Measurements from ENCODE around the gene HS3ST4.
"Not testable (repeated sequence)": the region's sequence is repeated elsewhere in the genome, so short reads cannot be mapped to it uniquely, and the experiment has no call there.

HS3ST4 gene

GRCh38 chr16:25751230-25751835, 59.6 kb downstream of the HS3ST4 start:
- Mint-ChIP-seq H3K4me1 (ENCODE audit: low read depth) (no peaks in the 10 kb centered on the region), H3K4me3 (no peak overlapping the region), H3K27ac (no peak overlapping the region), H3K27me3 (no peaks in the 10 kb centered on the region), H3K36me3 (ENCODE audit: low read depth) (no peaks in the 10 kb centered on the region), H3K9me3 (peaks cover 9% of the 10 kb centered on the region)
- intact Hi-C loops (cut with micrococcal nuclease) = no loop called here

- Mint-ChIP-seq H3K36me3 (ENCODE audit: low read depth) (no peaks in the 10 kb centered on the region), H3K4me1 (ENCODE audit: low read depth) (no peaks in the 10 kb centered on the region), H3K9me3 (no peaks in the 10 kb centered on the region), H3K4me3 (no peak overlapping the region), H3K27me3 (no peaks in the 10 kb centered on the region), H3K27ac (no peak overlapping the region)
- intact Hi-C loops (cut with micrococcal nuclease) = no loop called here
These were observed 72.7 kb downstream of the HS3ST4 start for GRCh38 chr16:25764466-25764865.

- intact Hi-C loops (cut with micrococcal nuclease) = no loop called here
- Mint-ChIP-seq H3K27ac (no peak overlapping the region), H3K9me3 (no peaks in the 10 kb centered on the region), H3K4me3 (no peak overlapping the region), H3K4me1 (ENCODE audit: low read depth) (no peaks in the 10 kb centered on the region), H3K36me3 (ENCODE audit: low read depth) (no peaks in the 10 kb centered on the region), H3K27me3 (no peaks in the 10 kb centered on the region)
These were observed 79.5 kb downstream of the HS3ST4 start for GRCh38 chr16:25771216-25771615.

GRCh38 chr16:25771812-25772568, 80.2 kb downstream of the HS3ST4 start:
- intact Hi-C loops (cut with micrococcal nuclease) = no loop called here
- H3K4me1 Mint-ChIP-seq (ENCODE audit: low read depth) = no peaks in the 10 kb centered on the region
- no peaks in the 10 kb centered on the region for H3K27me3 Mint-ChIP-seq
- H3K9me3 Mint-ChIP-seq = no peaks in the 10 kb centered on the region
- no peak overlapping the region for H3K4me3 Mint-ChIP-seq
- no peak overlapping the region for H3K27ac Mint-ChIP-seq
- no peaks in the 10 kb centered on the region for H3K36me3 Mint-ChIP-seq (ENCODE audit: low read depth)

GRCh38 chr16:25776214-25776613, 84.5 kb downstream of the HS3ST4 start:
- H3K4me1 Mint-ChIP-seq (ENCODE audit: low read depth); H3K9me3 Mint-ChIP-seq; intact Hi-C loops (cut with micrococcal nuclease): not testable (repeated sequence)

GRCh38 chr16:25783226-25783625, 91.5 kb downstream of the HS3ST4 start:
- Mint-ChIP-seq H3K27ac (no peak overlapping the region), H3K27me3 (no peaks in the 10 kb centered on the region), H3K9me3 (peaks cover 6% of the 10 kb centered on the region), H3K4me3 (no peak overlapping the region), H3K4me1 (ENCODE audit: low read depth) (no peaks in the 10 kb centered on the region), H3K36me3 (ENCODE audit: low read depth) (no peaks in the 10 kb centered on the region)
- intact Hi-C loops (cut with micrococcal nuclease) = no loop called here

More at GRCh38 chr16:25776214-25776613, 84.5 kb downstream of the HS3ST4 start:
- H3K27me3 Mint-ChIP-seq; H3K36me3 Mint-ChIP-seq (ENCODE audit: low read depth); H3K27ac Mint-ChIP-seq; H3K4me3 Mint-ChIP-seq: not testable (repeated sequence)

GRCh38 chr16:25785361-25785760, 93.6 kb downstream of the HS3ST4 start:
- intact Hi-C loops (cut with micrococcal nuclease) = no loop called here
- H3K4me3 Mint-ChIP-seq = no peak overlapping the region
- no peaks in the 10 kb centered on the region for H3K36me3 Mint-ChIP-seq (ENCODE audit: low read depth)
- no peaks in the 10 kb centered on the region for H3K4me1 Mint-ChIP-seq (ENCODE audit: low read depth)
- H3K9me3 Mint-ChIP-seq = peaks cover 14% of the 10 kb centered on the region
- no peak overlapping the region for H3K27ac Mint-ChIP-seq
- no peaks in the 10 kb centered on the region for H3K27me3 Mint-ChIP-seq

GRCh38 chr16:25786748-25787147, 95.0 kb downstream of the HS3ST4 start:
- no peaks in the 10 kb centered on the region for H3K4me1 Mint-ChIP-seq (ENCODE audit: low read depth)
- H3K27ac Mint-ChIP-seq = no peak overlapping the region
- no peaks in the 10 kb centered on the region for H3K27me3 Mint-ChIP-seq
- H3K9me3 Mint-ChIP-seq = peaks cover 14% of the 10 kb centered on the region
- intact Hi-C loops (cut with micrococcal nuclease) = no loop called here
- no peak overlapping the region for H3K4me3 Mint-ChIP-seq
- no peaks in the 10 kb centered on the region for H3K36me3 Mint-ChIP-seq (ENCODE audit: low read depth)

GRCh38 chr16:25788637-25789036, 96.9 kb downstream of the HS3ST4 start:
- intact Hi-C loops (cut with micrococcal nuclease) = no loop called here
- H3K36me3 Mint-ChIP-seq (ENCODE audit: low read depth) = no peaks in the 10 kb centered on the region
- H3K4me3 Mint-ChIP-seq = no peak overlapping the region

GRCh38 chr16:25796239-25796638, 104.5 kb downstream of the HS3ST4 start:
- intact Hi-C loops (cut with micrococcal nuclease) = no loop called here
- Mint-ChIP-seq H3K4me1 (ENCODE audit: low read depth) (no peaks in the 10 kb centered on the region), H3K9me3 (peaks cover 24% of the 10 kb centered on the region), H3K4me3 (no peak overlapping the region), H3K27ac (no peak overlapping the region), H3K36me3 (ENCODE audit: low read depth) (no peaks in the 10 kb centered on the region), H3K27me3 (no peaks in the 10 kb centered on the region)

More at GRCh38 chr16:25788637-25789036, 96.9 kb downstream of the HS3ST4 start:
- Mint-ChIP-seq H3K9me3 (peaks cover 8% of the 10 kb centered on the region), H3K27ac (no peak overlapping the region), H3K4me1 (ENCODE audit: low read depth) (no peaks in the 10 kb centered on the region), H3K27me3 (no peaks in the 10 kb centered on the region)

- peaks cover 24% of the 10 kb centered on the region for H3K9me3 Mint-ChIP-seq
- H3K4me3 Mint-ChIP-seq = no peak overlapping the region
- intact Hi-C loops (cut with micrococcal nuclease) = no loop called here
- no peaks in the 10 kb centered on the region for H3K4me1 Mint-ChIP-seq (ENCODE audit: low read depth)
- no peak overlapping the region for H3K27ac Mint-ChIP-seq
- H3K36me3 Mint-ChIP-seq (ENCODE audit: low read depth) = no peaks in the 10 kb centered on the region
- no peaks in the 10 kb centered on the region for H3K27me3 Mint-ChIP-seq
These were observed 106.3 kb downstream of the HS3ST4 start for GRCh38 chr16:25798065-25798464.

- Mint-ChIP-seq H3K9me3 (peaks cover 24% of the 10 kb centered on the region), H3K27ac (no peak overlapping the region), H3K36me3 (ENCODE audit: low read depth) (no peaks in the 10 kb centered on the region), H3K4me1 (ENCODE audit: low read depth) (no peaks in the 10 kb centered on the region), H3K27me3 (no peaks in the 10 kb centered on the region), H3K4me3 (no peak overlapping the region)
- intact Hi-C loops (cut with micrococcal nuclease) = no loop called here
These were observed 108.1 kb downstream of the HS3ST4 start for GRCh38 chr16:25799816-25800215.

GRCh38 chr16:25812215-25812614, 120.5 kb downstream of the HS3ST4 start:
- H3K27me3 Mint-ChIP-seq = no peaks in the 10 kb centered on the region
- no peaks in the 10 kb centered on the region for H3K4me1 Mint-ChIP-seq (ENCODE audit: low read depth)
- intact Hi-C loops (cut with micrococcal nuclease) = no loop called here
- H3K36me3 Mint-ChIP-seq (ENCODE audit: low read depth) = no peaks in the 10 kb centered on the region
- H3K9me3 Mint-ChIP-seq = no peaks in the 10 kb centered on the region
- no peak overlapping the region for H3K27ac Mint-ChIP-seq
- H3K4me3 Mint-ChIP-seq = no peak overlapping the region

GRCh38 chr16:25817295-25817694, 125.5 kb downstream of the HS3ST4 start:
- Mint-ChIP-seq H3K4me3 (no peak overlapping the region), H3K36me3 (ENCODE audit: low read depth) (no peaks in the 10 kb centered on the region), H3K27ac (no peak overlapping the region), H3K9me3 (no peaks in the 10 kb centered on the region), H3K27me3 (no peaks in the 10 kb centered on the region), H3K4me1 (ENCODE audit: low read depth) (no peaks in the 10 kb centered on the region)
- intact Hi-C loops (cut with micrococcal nuclease) = no loop called here

- no peaks in the 10 kb centered on the region for H3K36me3 Mint-ChIP-seq (ENCODE audit: low read depth)
- intact Hi-C loops (cut with micrococcal nuclease) = no loop called here
- no peak overlapping the region for H3K27ac Mint-ChIP-seq
- no peak overlapping the region for H3K4me3 Mint-ChIP-seq
- H3K27me3 Mint-ChIP-seq = no peaks in the 10 kb centered on the region
- H3K9me3 Mint-ChIP-seq = no peaks in the 10 kb centered on the region
- no peaks in the 10 kb centered on the region for H3K4me1 Mint-ChIP-seq (ENCODE audit: low read depth)
These were observed 126.1 kb downstream of the HS3ST4 start for GRCh38 chr16:25817876-25818275.
